Cardiac muscle cell (in vitro differentiated cells and primary cell): ENCODE data around the gene ZNF521. TPM values are rescaled to one million over a fixed set of nuclear protein-coding genes. Genes with fewer than 3 reads are reported as not detected.

Source experiments
- DNase-seq, 2 donors: peaks; one replicate each; pipeline versions ENCODE4 v3.0.0 to v3.0.0-alpha.2; 2010 to 2017; ENCODE audit warnings: low read depth in 1 of 2, low spot score in 1 of 2
- H3K27ac ChIP-seq: fragments of 200-600 bp; sonication (generic); 2 replicates; pipeline ENCODE4 v1.5.1; 2016
- H3K27me3 ChIP-seq: fragments of 200-600 bp; sonication (generic); 2 replicates; pipeline ENCODE4 v1.6.0; 2016; ENCODE audit warnings: control low read depth
- H3K36me3 ChIP-seq: fragments of 200-600 bp; sonication (generic); 2 replicates; pipeline ENCODE4 v1.5.1; 2016; ENCODE audit warnings: control low read depth
- H3K4me1 ChIP-seq: fragments of 200-600 bp; sonication (generic); 2 replicates; pipeline ENCODE4 v1.8.1; 2017; ENCODE audit warnings: low read depth, mild to moderate bottlenecking, mixed run types
- H3K4me3 ChIP-seq: fragments of 200-600 bp; sonication (generic); 2 replicates; pipeline ENCODE4 v1.5.1; 2016; ENCODE audit warnings: mild to moderate bottlenecking
- H3K9me3 ChIP-seq: fragments of 200-600 bp; sonication (generic); 2 replicates; pipeline ENCODE4 v1.5.1; 2017; ENCODE audit warnings: low read depth, mild to moderate bottlenecking, control low read depth
- polyA plus RNA-seq: library from polyadenylated mRNA; unstranded; fragments of >200 nt; fragmentation: Nextera tagmentation; extraction: Ambion mirVana; gene quantifications from 2 replicates; pipeline ENCODE4 v1.2.1, GENCODE V29; 2016
- total RNA-seq: library from RNA; depleted of rRNA; stranded (reverse); fragments of >200 nt; gene quantifications from 2 replicates; pipeline ENCODE4 v1.2.3, GENCODE V29; 2016
- TF ChIP-seq, protein P1 (sequence below): IDR thresholded peaks from 2 replicates; pipeline ENCODE4 v1.5.1; 2012; ENCODE audit warnings: low read depth, mild to moderate bottlenecking, low read length

ZNF521 gene
- total and polyA plus RNA-seq, 2 experiments from 2014 or later = 34.2 to 442 TPM

DNA sequence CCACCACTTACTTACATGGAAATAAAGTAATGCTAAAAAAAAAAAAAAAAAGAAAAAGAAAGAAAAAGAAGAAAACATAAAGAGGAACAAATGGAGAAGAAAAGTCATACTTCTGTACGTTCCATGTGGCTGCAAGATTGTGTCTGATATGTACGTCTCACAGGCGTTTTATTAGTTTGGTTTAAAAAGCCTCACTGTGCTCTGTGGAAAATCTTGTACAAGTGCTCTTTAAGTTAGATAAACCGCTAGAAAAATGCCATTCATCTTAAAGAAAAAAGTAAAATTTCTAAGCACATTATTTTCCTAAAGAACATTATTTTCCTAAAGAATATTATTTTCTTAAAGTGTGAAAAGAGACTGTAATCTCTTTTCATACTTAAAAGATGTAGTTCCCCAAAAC lies 165.1 kb downstream of the ZNF521 start:
- Histone ChIP-seq H3K27me3 (no peaks in the 10 kb centered on the region), H3K36me3 (no peaks in the 10 kb centered on the region), H3K4me1 (peaks cover 11% of the 10 kb centered on the region), H3K9me3 (no peaks in the 10 kb centered on the region), H3K27ac (no peak overlapping the region), H3K4me3 (no peak overlapping the region)
- TF ChIP-seq, protein P1, sequence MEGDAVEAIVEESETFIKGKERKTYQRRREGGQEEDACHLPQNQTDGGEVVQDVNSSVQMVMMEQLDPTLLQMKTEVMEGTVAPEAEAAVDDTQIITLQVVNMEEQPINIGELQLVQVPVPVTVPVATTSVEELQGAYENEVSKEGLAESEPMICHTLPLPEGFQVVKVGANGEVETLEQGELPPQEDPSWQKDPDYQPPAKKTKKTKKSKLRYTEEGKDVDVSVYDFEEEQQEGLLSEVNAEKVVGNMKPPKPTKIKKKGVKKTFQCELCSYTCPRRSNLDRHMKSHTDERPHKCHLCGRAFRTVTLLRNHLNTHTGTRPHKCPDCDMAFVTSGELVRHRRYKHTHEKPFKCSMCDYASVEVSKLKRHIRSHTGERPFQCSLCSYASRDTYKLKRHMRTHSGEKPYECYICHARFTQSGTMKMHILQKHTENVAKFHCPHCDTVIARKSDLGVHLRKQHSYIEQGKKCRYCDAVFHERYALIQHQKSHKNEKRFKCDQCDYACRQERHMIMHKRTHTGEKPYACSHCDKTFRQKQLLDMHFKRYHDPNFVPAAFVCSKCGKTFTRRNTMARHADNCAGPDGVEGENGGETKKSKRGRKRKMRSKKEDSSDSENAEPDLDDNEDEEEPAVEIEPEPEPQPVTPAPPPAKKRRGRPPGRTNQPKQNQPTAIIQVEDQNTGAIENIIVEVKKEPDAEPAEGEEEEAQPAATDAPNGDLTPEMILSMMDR = no peak
- no peak for DNase-seq

DNA sequence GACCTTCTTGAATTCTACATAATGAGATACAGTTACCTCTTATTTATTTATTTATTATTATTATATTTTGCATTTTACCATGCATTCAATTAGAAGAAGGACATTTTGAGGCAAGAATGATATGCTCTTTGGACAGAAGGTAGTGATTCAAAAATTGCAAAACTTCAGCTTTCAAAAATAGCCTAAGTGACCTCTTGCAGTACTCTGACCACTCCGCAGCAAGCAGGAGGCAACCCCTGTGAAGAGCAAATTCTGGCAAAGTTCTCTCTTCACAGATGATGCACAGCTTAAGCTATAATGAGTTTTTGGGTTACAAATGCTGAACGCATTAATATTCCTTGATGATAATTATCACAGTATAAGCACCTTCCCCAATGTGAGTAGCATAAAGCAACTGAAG lies 170.0 kb downstream of the ZNF521 start:
- peaks cover 23% of the 10 kb centered on the region for H3K4me1 ChIP-seq
- H3K9me3 ChIP-seq = no peaks in the 10 kb centered on the region
- DNase-seq = no peak
- H3K27me3 ChIP-seq = no peaks in the 10 kb centered on the region
- H3K36me3 ChIP-seq = no peaks in the 10 kb centered on the region
- no peak overlapping the region for H3K4me3 ChIP-seq
- peak overlapping the region; percentile 59 for H3K27ac ChIP-seq
- TF ChIP-seq, protein P1 = no peak

DNA sequence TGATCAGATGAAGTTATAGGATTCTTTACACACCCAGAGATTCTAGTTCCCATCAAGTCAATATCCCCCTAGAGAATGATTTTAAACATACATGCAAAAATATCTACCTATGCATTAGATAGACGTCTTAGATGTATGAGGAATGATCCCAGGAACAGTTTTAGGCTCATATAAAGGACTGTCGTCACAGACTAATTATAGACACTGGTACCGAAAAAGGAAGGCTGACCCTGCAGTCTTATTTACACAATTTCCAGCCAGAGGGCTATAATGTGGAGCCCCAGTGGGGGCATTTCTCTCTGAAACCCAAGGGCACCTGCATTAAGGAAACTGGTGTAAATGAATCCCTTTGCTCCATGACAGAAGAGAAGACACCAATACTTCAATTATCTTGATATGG lies 170.4 kb downstream of the ZNF521 start:
- Histone ChIP-seq H3K27ac (peak overlapping the region; percentile 59), H3K27me3 (no peaks in the 10 kb centered on the region), H3K36me3 (no peaks in the 10 kb centered on the region), H3K9me3 (no peaks in the 10 kb centered on the region), H3K4me3 (no peak overlapping the region), H3K4me1 (peaks cover 23% of the 10 kb centered on the region)
- DNase-seq = no peak
- TF ChIP-seq, protein P1 = no peak

DNA sequence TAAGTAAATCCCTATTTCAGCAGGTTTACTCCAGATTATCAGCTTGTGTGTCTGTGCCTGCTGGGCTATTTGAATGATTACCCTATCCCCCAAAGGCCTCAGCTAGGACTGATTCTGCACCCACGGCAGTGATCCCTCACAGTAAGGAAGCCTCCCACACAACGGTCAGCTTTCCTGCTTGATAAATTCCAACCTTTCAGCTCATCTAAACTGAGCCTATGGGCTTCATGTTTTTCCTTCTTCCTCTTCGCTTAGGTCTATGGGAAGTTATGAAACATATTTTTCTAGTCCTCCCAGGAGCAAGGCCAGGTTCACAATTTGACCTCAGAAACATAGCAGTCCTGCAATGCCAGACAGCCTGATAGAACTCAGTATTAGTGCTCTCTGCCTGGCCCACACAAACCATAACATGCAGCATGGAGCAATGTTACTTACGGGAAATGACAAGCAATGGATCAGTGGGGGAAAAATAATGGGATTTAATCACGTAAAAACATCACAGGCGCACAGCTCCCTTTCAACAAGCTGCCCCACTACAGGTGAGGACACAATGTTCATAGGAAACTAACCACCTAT lies 170.9 kb downstream of the ZNF521 start:
- TF ChIP-seq, protein P1 = no peak
- H3K4me3 ChIP-seq = no peak overlapping the region
- no peaks in the 10 kb centered on the region for H3K27me3 ChIP-seq
- H3K4me1 ChIP-seq = peaks cover 23% of the 10 kb centered on the region
- H3K27ac ChIP-seq = peak overlapping the region; percentile 59
- H3K36me3 ChIP-seq = no peaks in the 10 kb centered on the region
- H3K9me3 ChIP-seq = no peaks in the 10 kb centered on the region
- DNase-seq = peak in 1 of 2 donors; percentile 43

DNA sequence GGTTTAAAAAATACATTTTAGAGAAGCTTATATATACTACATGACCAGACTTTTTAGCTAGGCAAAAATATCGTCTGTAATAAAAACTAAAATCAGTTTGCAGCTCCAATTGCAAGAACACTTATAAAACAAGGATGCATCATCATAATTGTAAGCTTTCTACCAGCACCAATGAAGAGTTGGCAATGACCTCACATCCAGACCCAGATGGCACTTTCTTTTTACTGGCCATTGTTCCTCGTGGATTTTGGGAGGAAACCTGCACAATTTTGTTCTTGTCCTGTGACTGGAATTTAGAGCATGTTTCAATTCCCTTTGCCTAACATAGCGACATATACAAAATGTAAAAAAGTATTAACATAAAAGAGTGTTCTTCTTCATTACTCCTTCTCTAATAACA lies 174.3 kb downstream of the ZNF521 start:
- no peaks in the 10 kb centered on the region for H3K9me3 ChIP-seq
- H3K27me3 ChIP-seq = no peaks in the 10 kb centered on the region
- H3K4me1 ChIP-seq = peaks cover 20% of the 10 kb centered on the region
- TF ChIP-seq, protein P1 = no peak
- no peak overlapping the region for H3K4me3 ChIP-seq
- no peaks in the 10 kb centered on the region for H3K36me3 ChIP-seq
- no peak overlapping the region for H3K27ac ChIP-seq
- no peak for DNase-seq
